NCI-H2171 treated with DMSO at 0.1 percent for 48 hours (cell line): ENCODE measurements around the gene LRP1-AS.

ENCODE experiments used
- DNase-seq: peaks from one replicate; lab custom pipeline; 2025; lab: John Stamatoyannopoulos, UW

Gene LRP1-AS

GRCh38 chr12:57097554-57097835, 49.9 kb downstream of the LRP1-AS start:
- no peak for DNase-seq

GRCh38 chr12:57096748-57097553, 50.5 kb downstream of the LRP1-AS start:
- no peak for DNase-seq

GRCh38 chr12:57096099-57096572, 51.3 kb downstream of the LRP1-AS start:
- DNase-seq = peak; percentile 88

- DNase-seq = no peak
Measured at GRCh38 chr12:57095440-57095839, 52.0 kb downstream of the LRP1-AS start.
